Activated naive CD4-positive, alpha-beta T cell treated with Interleukin-2 at 50 U/mL for 16 hours (primary cell): ENCODE measurements around the gene TRIM38.
A peak's percentile ranks its signal among the peaks of the same experiment; 100 is the strongest.
"Not testable (repeated sequence)": the region's sequence is repeated elsewhere in the genome, so short reads cannot be mapped to it uniquely, and the experiment has no call there.

ENCODE experiments used
- DNase-seq: peaks from one replicate; pipeline ENCODE4 v3.0.0-alpha.2; 2020

Gene TRIM38

DNA sequence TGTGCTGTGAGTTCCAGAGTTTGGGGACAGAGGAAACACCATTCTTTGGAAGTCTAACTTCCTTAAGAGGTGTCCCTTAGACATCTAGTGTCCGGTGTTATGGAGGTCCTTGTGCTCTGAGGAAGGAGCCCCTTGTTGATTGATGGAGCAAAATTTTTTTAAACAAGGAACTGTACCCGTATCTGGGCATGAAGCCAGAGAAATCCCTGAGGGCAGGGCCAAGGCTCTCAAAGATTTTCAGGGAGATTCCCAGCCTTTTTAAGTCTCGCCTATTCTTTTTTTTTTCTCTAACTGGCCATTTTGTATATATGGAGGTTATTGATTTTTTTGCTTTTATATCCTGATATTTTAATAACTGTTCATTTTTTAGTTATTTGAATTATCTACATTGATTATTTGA lies 45.9 kb downstream of the TRIM38 start:
- no peak for DNase-seq

GRCh38 chr6:26009817-26010216 lies 47.2 kb downstream of the TRIM38 start:
- DNase-seq, result no peak

DNA sequence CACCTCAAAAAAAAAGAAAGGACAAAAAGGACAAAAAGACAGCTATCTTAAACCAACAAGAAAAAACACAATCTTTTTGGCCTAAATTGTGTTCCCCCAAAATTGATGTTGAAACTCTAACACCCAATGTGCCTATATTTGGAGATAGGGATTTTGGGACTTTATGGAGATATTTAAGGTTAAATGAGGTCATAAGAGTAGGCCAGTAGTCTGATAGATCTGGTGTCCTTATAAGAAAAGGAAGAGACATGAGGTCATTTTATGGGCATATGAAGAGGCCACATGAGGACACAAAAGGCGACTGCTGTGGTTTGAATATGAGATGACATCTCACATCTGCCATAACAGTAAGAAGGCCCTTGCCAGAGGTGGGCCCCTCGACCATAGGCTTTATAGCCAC lies 49.5 kb downstream of the TRIM38 start:
- no peak for DNase-seq

DNA sequence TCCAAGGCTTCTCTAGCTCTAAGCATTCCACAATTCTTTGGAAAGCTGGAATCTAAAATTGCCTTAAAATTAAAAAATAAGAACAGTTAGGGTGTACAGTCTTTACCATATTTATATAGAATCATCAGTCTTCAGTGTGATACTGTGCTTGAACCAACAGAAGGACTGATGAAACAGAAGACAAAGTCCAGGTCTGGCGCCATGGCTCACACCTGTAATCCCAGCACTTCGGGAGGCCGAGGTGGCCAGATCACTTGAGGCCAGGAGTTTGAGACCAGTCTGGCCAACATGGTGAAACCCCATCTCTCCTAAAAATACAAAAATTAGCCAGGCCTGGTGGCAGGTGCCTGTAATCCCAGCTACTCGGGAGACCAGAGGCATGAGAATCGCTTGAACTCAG lies 51.8 kb downstream of the TRIM38 start:
- not testable (repeated sequence) for DNase-seq

- no peak for DNase-seq
These were observed 53.8 kb downstream of the TRIM38 start for GRCh38 chr6:26016245-26016962.

DNA sequence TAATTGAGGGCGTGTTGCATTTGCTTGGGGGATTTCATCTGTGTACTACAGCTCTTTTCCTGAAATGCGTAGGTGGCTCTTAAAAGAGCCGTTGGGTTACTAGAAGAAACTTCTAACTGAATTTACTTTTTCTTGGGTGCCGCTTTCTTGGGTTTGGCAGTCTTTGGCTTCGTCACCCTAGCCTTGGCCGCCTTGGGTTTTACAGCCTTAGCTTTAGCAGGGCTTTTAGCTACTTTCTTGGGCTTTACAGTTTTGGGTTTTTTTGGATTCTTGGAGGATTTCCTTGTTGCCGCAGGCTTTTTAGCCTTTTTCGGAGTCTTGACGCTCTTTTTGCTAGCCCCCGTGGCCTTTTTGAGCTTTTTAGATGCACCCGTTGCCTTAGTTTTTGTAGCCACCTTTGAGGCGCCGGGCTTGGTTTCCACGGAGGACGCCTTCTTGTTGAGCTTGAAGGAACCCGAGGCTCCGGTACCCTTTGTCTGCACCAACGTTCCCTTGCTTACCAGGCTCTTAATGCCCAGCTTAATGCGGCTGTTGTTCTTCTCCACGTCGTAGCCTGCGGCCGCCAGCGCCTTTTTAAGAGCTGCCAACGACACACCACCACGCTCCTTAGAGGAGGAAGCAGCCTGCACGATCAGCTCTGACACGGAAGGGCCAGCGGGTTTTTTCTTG lies 54.5 kb downstream of the TRIM38 start:
- DNase-seq, result no peak

DNA sequence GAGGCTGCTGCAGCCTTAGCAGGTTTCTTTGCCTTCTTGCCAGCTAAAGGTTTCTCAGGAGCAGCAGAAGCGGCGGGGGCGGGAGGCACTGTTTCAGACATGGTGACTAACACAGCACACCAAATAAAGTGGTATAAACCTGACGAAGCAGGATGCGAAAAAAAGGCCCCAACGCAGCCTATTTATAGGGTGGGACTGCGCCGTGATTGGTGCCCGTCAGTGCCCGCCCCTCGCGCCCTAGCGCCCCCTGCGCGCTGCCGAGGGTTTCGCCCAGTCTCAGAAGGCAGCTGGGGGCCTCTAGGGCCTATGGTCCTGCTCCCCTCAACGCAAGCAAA lies 55.0 kb downstream of the TRIM38 start:
- peak; percentile 83 for DNase-seq

DNA sequence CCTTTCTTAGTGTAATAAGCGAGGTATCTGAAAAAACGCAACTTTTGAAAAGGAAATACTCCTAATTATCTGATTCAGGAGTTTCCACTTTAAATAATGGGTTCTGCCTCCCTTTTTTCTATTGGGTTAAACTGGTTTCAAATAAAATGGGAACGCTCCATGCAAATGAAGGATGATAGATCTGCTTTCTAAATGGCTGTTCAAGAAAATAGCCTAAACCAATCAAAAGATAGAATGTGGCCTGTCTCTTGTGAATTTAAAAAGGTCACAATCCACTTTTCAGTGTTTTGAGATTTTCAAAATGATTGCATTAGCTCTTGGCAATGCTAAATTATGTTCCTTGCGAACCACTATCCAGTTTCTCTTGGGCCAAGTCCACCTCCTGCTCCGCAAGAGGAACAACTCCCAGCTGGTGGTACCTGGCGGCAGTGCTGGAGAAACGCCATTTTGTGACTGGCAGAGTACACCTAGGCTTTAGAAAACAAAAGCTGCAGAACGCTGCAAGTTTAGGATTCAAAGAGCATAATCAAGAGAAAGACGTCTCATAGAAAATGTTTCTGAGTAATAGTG lies 56.7 kb downstream of the TRIM38 start:
- no peak for DNase-seq

GRCh38 chr6:26019967-26020328 lies 57.3 kb downstream of the TRIM38 start:
- DNase-seq, result no peak

- peak; percentile 71 for DNase-seq
These were observed 57.9 kb downstream of the TRIM38 start for GRCh38 chr6:26020329-26021000.

- peak; percentile 50 for DNase-seq
These were observed 58.4 kb downstream of the TRIM38 start for GRCh38 chr6:26021001-26021349.

DNA sequence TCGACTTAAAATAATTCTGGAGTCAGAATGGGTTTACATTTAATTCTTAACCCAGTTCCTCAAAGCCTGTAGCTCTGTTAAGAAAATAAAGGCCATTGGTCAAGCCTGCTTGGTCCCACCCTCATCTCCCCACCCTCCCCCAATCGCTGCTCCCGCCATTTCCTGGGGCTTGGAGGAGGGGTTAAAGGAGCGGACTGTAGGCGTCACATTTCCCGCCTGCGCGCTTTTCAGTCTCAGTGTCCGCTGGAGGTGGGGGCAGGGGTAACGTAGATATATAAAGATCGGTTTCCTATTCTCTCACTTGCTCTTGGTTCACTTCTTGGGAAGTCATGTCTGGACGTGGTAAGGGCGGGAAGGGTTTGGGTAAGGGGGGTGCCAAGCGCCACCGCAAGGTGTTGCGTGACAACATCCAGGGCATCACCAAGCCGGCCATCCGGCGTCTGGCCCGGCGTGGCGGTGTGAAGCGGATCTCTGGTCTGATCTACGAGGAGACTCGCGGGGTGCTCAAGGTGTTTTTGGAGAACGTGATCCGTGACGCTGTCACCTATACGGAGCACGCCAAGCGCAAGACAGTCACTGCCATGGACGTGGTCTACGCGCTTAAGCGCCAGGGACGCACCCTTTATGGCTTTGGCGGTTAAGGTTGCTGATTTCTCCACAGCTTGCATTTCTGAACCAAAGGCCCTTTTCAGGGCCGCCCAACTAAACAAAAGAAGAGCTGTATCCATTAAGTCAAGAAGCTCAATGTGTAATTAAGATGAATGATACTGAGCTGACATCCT lies 58.9 kb downstream of the TRIM38 start:
- DNase-seq, result peak; percentile 82

DNA sequence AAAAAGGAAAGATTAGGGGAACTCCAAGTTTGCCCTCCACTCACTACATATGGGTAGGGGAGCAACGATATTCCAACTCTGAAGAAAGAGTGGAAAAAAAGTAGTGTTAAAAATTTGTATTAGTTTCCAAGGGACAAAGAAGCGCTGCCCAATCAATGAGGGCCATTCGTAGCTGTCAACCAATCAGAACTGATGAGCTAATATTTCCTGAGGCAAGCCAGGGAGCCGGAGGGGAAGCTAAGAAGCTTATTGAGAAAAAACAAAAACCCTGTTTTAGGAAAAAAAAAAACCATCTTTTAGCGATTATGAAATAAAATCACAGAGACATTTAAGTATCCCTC lies 59.5 kb downstream of the TRIM38 start:
- peak; percentile 17 for DNase-seq

DNA sequence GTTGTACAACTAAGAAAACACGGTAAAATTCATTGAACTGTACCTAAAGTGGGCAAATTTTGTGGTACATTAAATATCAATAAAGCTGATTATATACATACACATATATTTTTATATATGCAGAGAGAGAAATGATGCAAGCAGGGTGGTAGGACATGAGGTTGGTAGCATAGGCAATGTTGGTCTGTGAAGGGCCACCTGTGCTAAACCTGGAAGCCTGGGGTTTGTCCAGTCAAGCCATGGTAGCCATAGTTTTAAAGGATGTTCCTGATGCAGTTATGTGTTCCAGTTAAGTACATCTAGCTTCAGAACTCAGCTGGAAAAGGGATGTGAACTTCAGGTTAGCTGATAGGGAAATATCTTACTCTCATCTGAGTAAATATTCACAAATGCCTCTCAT lies 60.1 kb downstream of the TRIM38 start:
- no peak for DNase-seq

DNA sequence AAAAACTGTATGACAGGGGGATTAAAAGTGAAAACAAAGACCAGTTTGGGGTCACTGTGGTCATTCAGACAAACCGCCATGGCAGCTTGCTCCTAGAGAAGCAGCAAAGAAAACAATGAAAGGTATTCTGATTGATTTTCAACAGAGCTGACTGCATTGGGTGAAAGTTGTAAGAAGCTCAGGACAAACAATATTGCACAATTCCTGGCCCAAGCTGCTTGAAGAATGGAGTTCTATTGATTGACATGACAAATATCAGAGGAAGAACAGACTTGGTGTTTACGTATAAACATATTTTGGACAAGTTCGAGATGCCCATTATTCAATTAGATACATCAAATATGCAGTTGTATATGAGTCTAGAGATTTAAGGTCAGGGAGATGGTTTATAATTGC lies 62.0 kb downstream of the TRIM38 start:
- no peak for DNase-seq

- no peak for DNase-seq
These were observed 62.7 kb downstream of the TRIM38 start for GRCh38 chr6:26025047-26025893.

DNA sequence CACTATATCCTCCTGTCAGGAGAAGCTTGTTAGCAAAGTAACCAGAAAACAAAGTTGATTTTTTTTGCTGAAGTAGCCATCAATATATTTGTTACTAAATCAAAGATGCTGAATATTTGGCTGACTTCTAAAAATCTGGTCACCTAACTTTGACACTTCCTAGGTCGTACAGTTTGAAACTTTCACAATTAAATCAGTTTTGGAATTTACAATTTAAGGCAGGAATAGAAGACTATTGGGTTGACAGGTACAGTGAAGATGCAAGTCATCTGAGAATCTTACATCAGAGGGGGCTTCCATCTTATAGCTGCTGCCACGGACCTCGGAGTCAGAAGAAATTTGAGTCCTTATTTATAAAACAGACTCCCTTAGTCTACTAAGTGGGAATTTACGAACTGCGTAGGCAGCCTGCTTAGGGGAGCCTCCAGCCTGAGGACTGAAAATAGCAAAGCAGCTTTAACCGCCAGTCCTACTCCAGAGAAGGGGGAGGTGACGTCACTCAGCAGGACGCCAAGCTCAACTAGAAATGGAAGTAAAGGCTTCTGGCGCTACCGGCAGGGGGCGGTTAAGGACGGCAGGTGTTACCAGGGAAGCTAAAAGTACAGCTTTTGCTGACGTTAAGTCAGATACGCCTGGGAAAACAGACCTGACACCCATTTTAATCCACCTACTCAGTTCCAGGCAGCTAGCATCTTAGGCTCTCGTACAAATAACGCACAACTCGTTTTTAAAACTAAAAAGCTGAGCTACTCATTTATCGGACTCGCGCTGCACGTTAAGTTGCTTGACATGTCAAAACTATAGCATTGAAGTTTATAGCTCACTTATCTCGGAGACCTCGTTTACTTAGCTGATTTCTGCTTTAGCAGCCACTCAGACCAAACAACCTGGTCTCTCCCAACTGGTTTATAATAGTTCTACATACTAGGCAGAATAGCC lies 63.6 kb downstream of the TRIM38 start:
- peak; percentile 82 for DNase-seq

GRCh38 chr6:26026833-26027490 lies 64.4 kb downstream of the TRIM38 start:
- peak; percentile 84 for DNase-seq

DNA sequence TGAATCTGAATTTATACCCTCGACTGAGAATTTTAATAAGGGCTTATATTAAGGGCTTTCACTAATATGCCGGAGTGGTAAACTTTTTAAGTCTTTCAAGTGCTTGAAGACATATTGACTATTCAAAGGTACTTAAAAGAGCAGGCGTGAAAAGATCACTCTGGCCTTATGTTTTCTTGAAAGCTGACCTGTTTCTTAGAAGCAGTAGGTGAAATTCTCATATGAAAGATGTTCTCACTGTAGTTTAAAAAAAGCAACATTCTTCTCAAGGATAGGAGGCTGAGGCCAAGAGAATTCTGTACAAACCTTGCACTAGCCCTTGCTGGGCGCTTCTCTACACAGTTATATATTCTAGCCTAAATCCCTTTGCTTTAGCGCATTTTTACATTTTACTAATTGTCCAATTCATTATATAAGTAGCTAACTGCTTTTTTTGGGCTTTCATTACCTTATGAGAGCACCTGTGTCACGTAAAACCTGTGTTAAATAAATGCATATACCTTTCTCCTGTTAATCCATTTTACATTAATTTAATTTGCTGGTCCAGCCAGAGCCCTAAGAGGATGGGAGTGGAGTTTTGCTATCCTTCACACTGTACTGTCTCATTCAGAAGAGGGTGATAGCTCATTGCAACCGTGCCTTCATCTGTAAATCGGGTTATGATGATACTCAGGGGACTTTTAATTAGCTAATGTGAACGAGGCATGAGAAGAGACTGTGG lies 65.0 kb downstream of the TRIM38 start:
- DNase-seq, result no peak

DNA sequence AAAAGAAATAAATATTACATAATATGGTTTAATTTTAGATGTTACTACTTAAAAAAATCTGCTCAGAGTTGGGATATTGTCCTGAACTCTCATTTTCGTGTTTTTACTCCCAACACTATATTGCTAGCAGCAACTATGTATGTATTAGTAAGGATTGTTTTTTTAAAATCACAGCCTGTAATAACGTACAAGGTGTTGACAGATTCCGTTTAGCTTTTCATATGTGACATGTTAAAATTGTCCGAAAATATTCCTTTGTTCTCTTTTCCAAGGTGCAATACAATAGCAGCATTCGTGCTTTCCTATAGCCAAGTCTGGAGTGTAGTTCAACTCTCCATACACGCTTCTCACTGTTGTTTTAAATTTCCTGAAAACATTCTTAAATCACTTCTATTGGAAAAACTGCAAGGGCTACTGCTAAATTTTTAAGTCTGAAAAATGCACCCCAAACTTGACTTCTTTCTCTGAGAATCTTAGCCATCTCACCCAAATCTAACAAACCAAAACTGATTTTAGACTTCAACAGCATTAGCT lies 65.7 kb downstream of the TRIM38 start:
- DNase-seq, result no peak
